Measurements from ENCODE around the gene HNRNPH2.

HNRNPH2 gene

GRCh38 chrX:101442085-101442484 lies 34.1 kb downstream of the HNRNPH2 start:
- no peak overlapping the region for H3K4me3 ChIP-seq (ENCODE audit: low read depth, low read length)
- no peak for DNase-seq (ENCODE audit: low read depth)

- H3K4me3 ChIP-seq (ENCODE audit: low read depth, low read length) = no peak overlapping the region
- DNase-seq (ENCODE audit: low read depth) = no peak
Observed at GRCh38 chrX:101449279-101449678, 41.3 kb downstream of the HNRNPH2 start.

- H3K4me3 ChIP-seq (ENCODE audit: low read depth, low read length) = no peak overlapping the region
- DNase-seq (ENCODE audit: low read depth) = no peak
Observed at GRCh38 chrX:101450085-101450484, 42.1 kb downstream of the HNRNPH2 start.

GRCh38 chrX:101450961-101451360 lies 42.9 kb downstream of the HNRNPH2 start:
- DNase-seq (ENCODE audit: low read depth) = no peak
- no peak overlapping the region for H3K4me3 ChIP-seq (ENCODE audit: low read depth, low read length)

- DNase-seq (ENCODE audit: low read depth) = no peak
- H3K4me3 ChIP-seq (ENCODE audit: low read depth, low read length) = no peak overlapping the region
Observed at GRCh38 chrX:101452056-101452455, 44.0 kb downstream of the HNRNPH2 start.

GRCh38 chrX:101460669-101461068 lies 52.6 kb downstream of the HNRNPH2 start:
- H3K4me3 ChIP-seq (ENCODE audit: low read depth, low read length) = no peak overlapping the region
- DNase-seq (ENCODE audit: low read depth) = no peak

- DNase-seq (ENCODE audit: low read depth) = no peak
- no peak overlapping the region for H3K4me3 ChIP-seq (ENCODE audit: low read depth, low read length)
Observed at GRCh38 chrX:101462892-101463291, 54.9 kb downstream of the HNRNPH2 start.

Measured in skeletal muscle cell (primary cell).